OCI-LY1 (cell line): ENCODE data around the gene RABL6.
A peak's percentile ranks its signal among the peaks of the same experiment; 100 is the strongest.

Experiments used
- H2AFZ ChIP-seq: fragments of 200-600 bp; sonication (generic), shearing (Covaris generic); 2 replicates; pipeline ENCODE4 v1.6.0; 2014; ENCODE audit warnings: antibody characterized with exemption, mild to moderate bottlenecking, low read length
- H3F3A ChIP-seq: fragments of 200-600 bp; sonication (generic), shearing (Covaris generic); 2 replicates; pipeline ENCODE4 v1.6.0; 2014; ENCODE audit warnings: mild to moderate bottlenecking, antibody characterized with exemption, low read length, moderate library complexity; ENCODE audit not compliant: insufficient read depth
- H3K27ac ChIP-seq: fragments of 200-600 bp; sonication (generic); 2 replicates; pipeline ENCODE4 v1.5.1; 2014; ENCODE audit warnings: low read length, mixed run types, mild to moderate bottlenecking, low read depth; ENCODE audit not compliant: poor library complexity, severe bottlenecking
- H3K27me3 ChIP-seq: fragments of 200-600 bp; sonication (generic); 2 replicates; pipeline ENCODE4 v1.6.0; 2014; ENCODE audit warnings: antibody characterized with exemption, mild to moderate bottlenecking, low read length, moderate library complexity; ENCODE audit not compliant: insufficient read depth
- H3K36me3 ChIP-seq: fragments of 200-600 bp; sonication (generic); 2 replicates; pipeline ENCODE4 v1.6.1; 2014; ENCODE audit warnings: mild to moderate bottlenecking, antibody characterized with exemption, low read length, moderate library complexity, mixed read lengths; ENCODE audit not compliant: insufficient read depth
- H3K4me1 ChIP-seq: fragments of 200-600 bp; sonication (generic); 2 replicates; pipeline ENCODE4 v1.5.1; 2014; ENCODE audit warnings: mild to moderate bottlenecking, low read length, moderate library complexity; ENCODE audit not compliant: insufficient read depth, severe bottlenecking
- H3K4me2 ChIP-seq: fragments of 200-600 bp; sonication (generic), shearing (Covaris generic); 2 replicates; pipeline ENCODE4 v1.6.1; 2014; ENCODE audit warnings: low read length
- H3K4me3 ChIP-seq: fragments of 200-600 bp; sonication (generic); 2 replicates; pipeline ENCODE4 v1.5.1; 2014; ENCODE audit warnings: low read length, low read depth, mild to moderate bottlenecking, mixed read lengths; ENCODE audit not compliant: poor library complexity, severe bottlenecking
- H3K79me2 ChIP-seq: fragments of 200-600 bp; shearing (Covaris generic); 2 replicates; pipeline ENCODE4 v1.6.1; 2016; ENCODE audit warnings: mixed run types, low read length, mixed read lengths; ENCODE audit not compliant: insufficient read depth
- H3K9ac ChIP-seq: fragments of 200-600 bp; sonication (generic), shearing (Covaris generic); 2 replicates; pipeline ENCODE4 v1.6.1; 2014; ENCODE audit warnings: mild to moderate bottlenecking, low read length, mixed read lengths
- H3K9me2 ChIP-seq: fragments of 200-600 bp; sonication (generic), shearing (Covaris generic); 2 replicates; pipeline ENCODE4 v1.6.1; 2014; ENCODE audit warnings: low read depth, mild to moderate bottlenecking, low read length, mixed read lengths
- H3K9me3 ChIP-seq: fragments of 200-600 bp; shearing (Covaris generic); 2 replicates; pipeline ENCODE4 v1.6.1; 2014; ENCODE audit warnings: low read length, mixed read lengths
- H4K20me1 ChIP-seq: fragments of 200-600 bp; sonication (generic), shearing (Covaris generic); 2 replicates; pipeline ENCODE4 v1.6.0; 2016; ENCODE audit warnings: mild to moderate bottlenecking, low read length; ENCODE audit not compliant: insufficient read depth
- EZH2 ChIP-seq: fragments of 200-600 bp; sonication (generic), shearing (Covaris generic); IDR thresholded peaks from 2 replicates; pipeline ENCODE4 v1.8.0; 2017; ENCODE audit warnings: borderline replicate concordance, mixed run types, mild to moderate bottlenecking, antibody characterized with exemption, low read length, moderate library complexity, mixed read lengths
- TF ChIP-seq, protein P1 (sequence below): fragments of 200-600 bp; sonication (generic), shearing (Covaris generic); IDR thresholded peaks from 2 replicates; pipeline ENCODE4 v1.5.1; 2017; ENCODE audit warnings: mild to moderate bottlenecking, antibody characterized with exemption, low read length, moderate library complexity, mixed read lengths

Gene RABL6

DNA sequence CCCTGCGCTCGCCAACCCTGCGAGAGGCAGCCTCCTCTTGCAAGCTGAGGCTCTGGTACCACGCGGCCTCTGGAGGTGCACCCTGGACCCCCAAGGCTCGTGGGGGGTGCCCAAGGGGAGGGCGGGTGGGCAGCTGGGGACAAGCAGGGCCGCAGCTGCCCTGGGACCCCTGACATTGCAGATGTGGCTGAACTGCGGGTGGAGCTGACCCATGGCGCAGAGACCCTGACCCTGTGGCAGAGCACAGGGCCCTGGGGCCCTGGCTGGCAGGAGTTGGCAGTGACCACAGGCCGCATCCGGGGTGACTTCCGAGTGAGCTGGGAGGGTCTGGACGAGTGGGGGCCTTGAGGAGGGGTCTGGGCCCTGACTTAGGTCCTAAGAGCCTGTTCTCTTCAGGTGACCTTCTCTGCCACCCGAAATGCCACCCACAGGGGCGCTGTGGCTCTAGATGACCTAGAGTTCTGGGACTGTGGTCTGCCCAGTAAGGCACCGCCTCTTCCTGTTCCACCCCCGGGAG is 45.9 kb downstream of the RABL6 start:
- Histone ChIP-seq H3K9ac (no peak overlapping the region), H3K4me3 (no peak overlapping the region), H3F3A (no peaks in the 10 kb centered on the region), H3K36me3 (peaks cover 9% of the 10 kb centered on the region; the same call in 1 of the 2 replicates), H4K20me1 (no peaks in the 10 kb centered on the region), H3K27me3 (no peaks in the 10 kb centered on the region), H2AFZ (no peak overlapping the region), H3K4me2 (no peak overlapping the region), H3K4me1 (peaks cover 7% of the 10 kb centered on the region), H3K9me2 (no peaks in the 10 kb centered on the region), H3K9me3 (no peaks in the 10 kb centered on the region), H3K79me2 (no peaks in the 10 kb centered on the region), H3K27ac (no peak overlapping the region)
- TF ChIP-seq EZH2: no peak
- TF ChIP-seq, protein P1, sequence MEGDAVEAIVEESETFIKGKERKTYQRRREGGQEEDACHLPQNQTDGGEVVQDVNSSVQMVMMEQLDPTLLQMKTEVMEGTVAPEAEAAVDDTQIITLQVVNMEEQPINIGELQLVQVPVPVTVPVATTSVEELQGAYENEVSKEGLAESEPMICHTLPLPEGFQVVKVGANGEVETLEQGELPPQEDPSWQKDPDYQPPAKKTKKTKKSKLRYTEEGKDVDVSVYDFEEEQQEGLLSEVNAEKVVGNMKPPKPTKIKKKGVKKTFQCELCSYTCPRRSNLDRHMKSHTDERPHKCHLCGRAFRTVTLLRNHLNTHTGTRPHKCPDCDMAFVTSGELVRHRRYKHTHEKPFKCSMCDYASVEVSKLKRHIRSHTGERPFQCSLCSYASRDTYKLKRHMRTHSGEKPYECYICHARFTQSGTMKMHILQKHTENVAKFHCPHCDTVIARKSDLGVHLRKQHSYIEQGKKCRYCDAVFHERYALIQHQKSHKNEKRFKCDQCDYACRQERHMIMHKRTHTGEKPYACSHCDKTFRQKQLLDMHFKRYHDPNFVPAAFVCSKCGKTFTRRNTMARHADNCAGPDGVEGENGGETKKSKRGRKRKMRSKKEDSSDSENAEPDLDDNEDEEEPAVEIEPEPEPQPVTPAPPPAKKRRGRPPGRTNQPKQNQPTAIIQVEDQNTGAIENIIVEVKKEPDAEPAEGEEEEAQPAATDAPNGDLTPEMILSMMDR: peak; percentile 46; the same call in 1 of the 2 replicates

- Histone ChIP-seq H3K36me3 (peaks cover 9% of the 10 kb centered on the region; the same call in 1 of the 2 replicates), H3F3A (no peaks in the 10 kb centered on the region), H3K27me3 (no peaks in the 10 kb centered on the region), H3K9me3 (no peaks in the 10 kb centered on the region), H4K20me1 (no peaks in the 10 kb centered on the region), H3K4me2 (no peak overlapping the region), H3K4me3 (no peak overlapping the region), H3K9me2 (no peaks in the 10 kb centered on the region), H2AFZ (no peak overlapping the region), H3K27ac (no peak overlapping the region), H3K79me2 (no peaks in the 10 kb centered on the region), H3K4me1 (peaks cover 7% of the 10 kb centered on the region), H3K9ac (no peak overlapping the region)
- TF ChIP-seq, protein P1: no peak
- no peak for TF ChIP-seq EZH2
Measured at GRCh38 chr9:136854113-136854841, 46.5 kb downstream of the RABL6 start.

- TF ChIP-seq EZH2: no peak
- TF ChIP-seq, protein P1: no peak
- Histone ChIP-seq H2AFZ (no peak overlapping the region), H3K9ac (no peak overlapping the region), H4K20me1 (no peaks in the 10 kb centered on the region), H3K9me3 (no peaks in the 10 kb centered on the region), H3K36me3 (peaks cover 9% of the 10 kb centered on the region; the same call in 1 of the 2 replicates), H3K4me2 (no peak overlapping the region), H3K27ac (no peak overlapping the region), H3F3A (no peaks in the 10 kb centered on the region), H3K4me1 (peaks cover 3% of the 10 kb centered on the region), H3K27me3 (no peaks in the 10 kb centered on the region), H3K4me3 (no peak overlapping the region), H3K9me2 (no peaks in the 10 kb centered on the region), H3K79me2 (no peaks in the 10 kb centered on the region)
Measured at GRCh38 chr9:136854842-136855460, 47.2 kb downstream of the RABL6 start.
